B cell (primary cell): ENCODE measurements around the gene MROH8. TPM values are rescaled to one million over a fixed set of nuclear protein-coding genes. Genes with fewer than 3 reads are reported as not detected.

Source experiments
- ATAC-seq: fragments of 200-7000 bp; cut with Tn5 transposase; one replicate; pipeline ENCODE4 v1.10.0; 2021; ENCODE audit warnings: low read depth, mild to moderate bottlenecking, moderate number of reproducible peaks, moderate library complexity
- CTCF ChIA-PET: fragments of 350-600 bp; sonication (Branson Sonifier 250); formaldehyde crosslinking; loops from one replicate; lab custom pipeline; 2021; ENCODE audit warnings: antibody characterized with exemption, inconsistent platforms; lab: Charles Lee
- POLR2A ChIA-PET: fragments of 350-600 bp; sonication (Branson Sonifier 250); formaldehyde crosslinking; loops from one replicate; lab custom pipeline; 2021; ENCODE audit warnings: antibody characterized with exemption; lab: Charles Lee
- DNase-seq: peaks from one replicate; pipeline ENCODE4 v3.0.0; 2013
- H2AFZ ChIP-seq: 2 replicates; pipeline ENCODE4 v1.6.1; 2012; ENCODE audit warnings: mild to moderate bottlenecking, low read depth, low read length; ENCODE audit not compliant: insufficient read depth, poor library complexity, severe bottlenecking
- H3K27ac ChIP-seq, 2 donors: 1 replicate in 1 of 2; 2 replicates in 1 of 2; pipeline ENCODE4 v1.5.1; 2012 to 2013; ENCODE audit warnings: low read length in 2 of 2, mild to moderate bottlenecking in 2 of 2, moderate library complexity in 1 of 2
- H3K27me3 ChIP-seq, 4 experiments: fragments of 200-600 bp in 1 of 4; sonication (generic) in 1 of 4; replicated peaks in 1 of 4; 1 replicate in 2 of 4; 2 replicates in 2 of 4; pipeline versions ENCODE4 v1.6.1 to v1.7.0; 2013 to 2016; ENCODE audit warnings: low read length in 3 of 4, mild to moderate bottlenecking in 2 of 4, mixed read lengths in 1 of 4, moderate library complexity in 1 of 4; ENCODE audit not compliant: insufficient read depth in 4 of 4, control insufficient read depth in 3 of 4; ENCODE audit errors: control extremely low read depth in 1 of 4
- H3K36me3 ChIP-seq, 2 experiments: replicated peaks in 1 of 2; 1 replicate in 1 of 2; 2 replicates in 1 of 2; pipeline versions ENCODE4 v1.6.1 to v1.7.1; 2013; ENCODE audit warnings: low read length in 1 of 2; ENCODE audit not compliant: insufficient read depth in 2 of 2, control insufficient read depth in 1 of 2; ENCODE audit errors: control extremely low read depth in 1 of 2, extremely low read depth in 1 of 2
- H3K4me1 ChIP-seq, 2 donors: fragments of 200-600 bp in 1 of 2; sonication (generic) in 1 of 2; 1 replicate in 1 of 2; 2 replicates in 1 of 2; pipeline versions ENCODE4 v1.5.1 to v1.6.1; 2013 to 2017; ENCODE audit warnings: low read length in 2 of 2; ENCODE audit not compliant: control insufficient read depth in 2 of 2, insufficient read depth in 2 of 2
- H3K4me2 ChIP-seq: replicated peaks from 2 replicates; pipeline ENCODE3; 2012; ENCODE audit warnings: mild to moderate bottlenecking, low read depth, low read length; ENCODE audit not compliant: poor library complexity, severe bottlenecking
- H3K4me3 ChIP-seq, 5 experiments: fragments of 200-600 bp in 1 of 5; sonication (generic) in 1 of 5; 1 replicate in 3 of 5; 2 replicates in 2 of 5; pipeline versions ENCODE4 v1.5.1 to v1.7.0; 2011 to 2016; ENCODE audit warnings: low read length in 4 of 5, mild to moderate bottlenecking in 4 of 5, low read depth in 2 of 5, control low read depth in 1 of 5, moderate library complexity in 1 of 5; ENCODE audit not compliant: insufficient read depth in 1 of 5; ENCODE audit errors: control extremely low read depth in 1 of 5, extremely low read depth in 1 of 5
- H3K79me2 ChIP-seq: fragments of 200-600 bp; sonication (generic); one replicate; pipeline ENCODE4 v1.6.0; 2016; ENCODE audit warnings: low read length; ENCODE audit not compliant: control insufficient read depth, insufficient read depth
- H3K9ac ChIP-seq: fragments of 200-600 bp; sonication (generic); 2 replicates; pipeline ENCODE4 v1.6.1; 2017; ENCODE audit warnings: mild to moderate bottlenecking, low read length, moderate library complexity
- H3K9me3 ChIP-seq, 3 donors: one replicate each; pipeline versions ENCODE4 v1.6.1 to v1.7.1; 2013; ENCODE audit warnings: low read length in 2 of 3; ENCODE audit not compliant: control insufficient read depth in 2 of 3, insufficient read depth in 1 of 3; ENCODE audit errors: control extremely low read depth in 1 of 3
- H4K20me1 ChIP-seq: 2 replicates; pipeline ENCODE4 v1.6.0; 2012; ENCODE audit warnings: mild to moderate bottlenecking, low read length; ENCODE audit not compliant: insufficient read depth, control insufficient read depth, poor library complexity, severe bottlenecking
- H3K27ac Mint-ChIP-seq: one replicate; pipeline ENCODE4 v1.8.0; 2021; ENCODE audit warnings: mixed read lengths
- H3K27me3 Mint-ChIP-seq: one replicate; pipeline ENCODE4 v1.8.0; 2021; ENCODE audit warnings: mixed read lengths
- H3K4me1 Mint-ChIP-seq: one replicate; pipeline ENCODE4 v1.8.0; 2021; ENCODE audit warnings: mixed read lengths
- H3K4me3 Mint-ChIP-seq: one replicate; pipeline ENCODE4 v1.8.0; 2021; ENCODE audit warnings: mixed read lengths
- H3K9me3 Mint-ChIP-seq: one replicate; pipeline ENCODE4 v1.8.0; 2022; ENCODE audit warnings: mixed read lengths; ENCODE audit not compliant: insufficient read depth
- EZH2 ChIP-seq: IDR thresholded peaks from 2 replicates; pipeline ENCODE4 v1.6.1; 2012; ENCODE audit warnings: borderline replicate concordance, low read depth, mild to moderate bottlenecking, moderate library complexity, low read length; ENCODE audit not compliant: insufficient read depth, poor library complexity, severe bottlenecking
- WGBS: methylation state at CpG from one replicate; pipeline ENCODE4 v1.1.5; 2013; ENCODE audit warnings: missing lambda C conversion rate; ENCODE audit not compliant: insufficient coverage; 5-methylcytosine and 5-hydroxymethylcytosine counted together
- intact Hi-C: fragments of 100-400 bp; cut with micrococcal nuclease; formaldehyde crosslinking; loops from one replicate; pipeline ENCODE4 v1.10.0; 2022
- polyA plus RNA-seq: library from polyadenylated mRNA; depleted of rRNA; stranded (reverse); fragments of >200 nt; gene quantifications from 2 replicates; pipeline ENCODE4 v1.2.3, GENCODE V29; 2012
- total RNA-seq, 2 donors: library from RNA; stranded (reverse); fragments of 120-200 nt in 1 of 2; gene quantifications; 1 replicate in 1 of 2; 2 replicates in 1 of 2; pipeline versions ENCODE4 v1.2.3 to v1.2.4, GENCODE V29; 2013 to 2022
- TF ChIP-seq, protein P1 (sequence below): fragments of 200-600 bp; IDR thresholded peaks from one replicate; pipeline ENCODE4 v1.8.0; 2022; ENCODE audit warnings: antibody characterized with exemption, mild to moderate bottlenecking

MROH8 gene
- total and polyA plus RNA-seq, 2 donors (not counting 1 experiment from before 2014, with no cell fraction given): 3.8 to 4.6 TPM

- WGBS: 93% methylated on average over 2 of the region's 6 CpGs
- ATAC-seq (no peak), DNase-seq (no peak)
- H3K9ac ChIP-seq: no peak overlapping the region
- intact Hi-C loops: no loop called here
- H3K4me3 ChIP-seq: no peak overlapping the region
- no peaks in the 10 kb centered on the region for H3K4me1 ChIP-seq
- no peak overlapping the region for H3K27ac Mint-ChIP-seq
- H3K27me3 Mint-ChIP-seq: no peaks in the 10 kb centered on the region
- H3K4me3 Mint-ChIP-seq: no peak overlapping the region
- no peak overlapping the region for H3K27ac ChIP-seq
- no peaks in the 10 kb centered on the region for H3K27me3 ChIP-seq
- H3K4me2 ChIP-seq: no peak overlapping the region
- H4K20me1 ChIP-seq: no peaks in the 10 kb centered on the region
- H3K4me1 Mint-ChIP-seq: no peaks in the 10 kb centered on the region
- no peaks in the 10 kb centered on the region for H3K9me3 Mint-ChIP-seq
- no peak overlapping the region for H2AFZ ChIP-seq
- H3K79me2 ChIP-seq: no peaks in the 10 kb centered on the region
- ChIA-PET POLR2A (interaction anchor here (0.6 kb wide), 1 partner anchor 883 kb away, joined by 3 read pairs; no protein-coding TSS in a partner anchor), CTCF (no interaction called here)
- TF ChIP-seq, protein P1, sequence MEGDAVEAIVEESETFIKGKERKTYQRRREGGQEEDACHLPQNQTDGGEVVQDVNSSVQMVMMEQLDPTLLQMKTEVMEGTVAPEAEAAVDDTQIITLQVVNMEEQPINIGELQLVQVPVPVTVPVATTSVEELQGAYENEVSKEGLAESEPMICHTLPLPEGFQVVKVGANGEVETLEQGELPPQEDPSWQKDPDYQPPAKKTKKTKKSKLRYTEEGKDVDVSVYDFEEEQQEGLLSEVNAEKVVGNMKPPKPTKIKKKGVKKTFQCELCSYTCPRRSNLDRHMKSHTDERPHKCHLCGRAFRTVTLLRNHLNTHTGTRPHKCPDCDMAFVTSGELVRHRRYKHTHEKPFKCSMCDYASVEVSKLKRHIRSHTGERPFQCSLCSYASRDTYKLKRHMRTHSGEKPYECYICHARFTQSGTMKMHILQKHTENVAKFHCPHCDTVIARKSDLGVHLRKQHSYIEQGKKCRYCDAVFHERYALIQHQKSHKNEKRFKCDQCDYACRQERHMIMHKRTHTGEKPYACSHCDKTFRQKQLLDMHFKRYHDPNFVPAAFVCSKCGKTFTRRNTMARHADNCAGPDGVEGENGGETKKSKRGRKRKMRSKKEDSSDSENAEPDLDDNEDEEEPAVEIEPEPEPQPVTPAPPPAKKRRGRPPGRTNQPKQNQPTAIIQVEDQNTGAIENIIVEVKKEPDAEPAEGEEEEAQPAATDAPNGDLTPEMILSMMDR: no peak
- TF ChIP-seq EZH2: no peak
- H3K9me3 ChIP-seq: no peaks in the 10 kb centered on the region
- H3K36me3 ChIP-seq: no peaks in the 10 kb centered on the region
Observed at GRCh38 chr20:37162646-37163045, 16.7 kb downstream of the MROH8 start.

DNA sequence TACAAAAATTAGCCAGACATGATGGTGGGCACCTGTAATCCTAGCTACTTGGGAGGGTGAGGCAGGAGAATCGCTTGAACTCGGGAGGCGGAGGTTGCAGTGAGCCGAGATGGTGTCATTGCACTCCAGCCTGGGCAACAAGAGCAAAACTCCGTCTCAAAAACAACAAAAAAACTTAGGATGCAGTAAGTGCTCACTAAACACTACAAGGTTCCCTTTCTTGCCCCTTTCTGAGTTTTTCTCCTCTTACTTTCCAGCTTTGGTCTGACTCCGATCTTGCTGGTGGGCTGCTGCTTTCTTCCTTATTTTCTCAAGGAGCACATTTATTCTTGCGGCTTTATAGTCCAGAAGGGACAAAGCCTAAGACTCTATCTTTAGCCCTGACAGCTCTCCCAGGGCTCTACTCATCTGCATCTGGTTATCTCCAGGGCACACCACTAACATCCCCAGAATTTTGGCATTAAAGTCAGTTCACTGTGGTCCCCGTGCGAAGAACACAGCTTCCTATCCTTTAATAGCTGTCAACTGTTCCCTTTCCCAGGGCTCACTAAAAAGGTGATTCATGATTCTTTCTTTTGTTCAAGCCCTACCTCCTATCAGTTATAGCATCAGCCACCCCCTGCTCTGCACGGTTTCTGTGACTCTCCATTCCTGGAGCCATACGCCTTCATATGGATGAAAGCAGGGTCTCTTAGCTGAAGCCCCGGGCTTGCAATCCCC lies 17.4 kb downstream of the MROH8 start:
- ChIA-PET CTCF (interaction anchor here (0.6 kb wide), 2 partner anchors 112 to 158 kb away, joined by 3 read pairs; no protein-coding TSS in a partner anchor), POLR2A (interaction anchor here (0.6 kb wide), 1 partner anchor 882 kb away, joined by 3 read pairs; no protein-coding TSS in a partner anchor)
- Mint-ChIP-seq H3K9me3 (no peaks in the 10 kb centered on the region), H3K4me1 (no peaks in the 10 kb centered on the region), H3K27me3 (no peaks in the 10 kb centered on the region), H3K27ac (no peak overlapping the region), H3K4me3 (no peak overlapping the region)
- 78% methylated on average over 11 of the region's 12 CpGs for WGBS
- Histone ChIP-seq H3K79me2 (no peaks in the 10 kb centered on the region), H3K4me1 (no peaks in the 10 kb centered on the region), H3K9me3 (no peaks in the 10 kb centered on the region), H3K4me3 (no peak overlapping the region), H3K36me3 (no peaks in the 10 kb centered on the region), H4K20me1 (no peaks in the 10 kb centered on the region), H3K9ac (no peak overlapping the region), H3K27ac (no peak overlapping the region), H3K4me2 (no peak overlapping the region), H3K27me3 (no peaks in the 10 kb centered on the region), H2AFZ (no peak overlapping the region)
- TF ChIP-seq, protein P1: no peak
- no peak for TF ChIP-seq EZH2
- no peak for ATAC-seq
- intact Hi-C loops: no loop called here
- DNase-seq: no peak
